22Rv1 (cell line): ENCODE results near the gene CACNB2.

Source experiments
- CTCF ChIP-seq: fragments of 450-650 bp; IDR thresholded peaks from 2 replicates; pipeline ENCODE4 v1.5.1; 2017; ENCODE audit warnings: mild to moderate bottlenecking
- ZFX ChIP-seq: fragments of 450-650 bp; IDR thresholded peaks from 2 replicates; pipeline ENCODE4 v1.6.1; 2017; ENCODE audit warnings: antibody characterized with exemption, borderline replicate concordance

- TF ChIP-seq CTCF, result no peak
- no peak for TF ChIP-seq ZFX
Observed at GRCh38 chr10:18134921-18135320, 5.3 kb upstream of the CACNB2 start.
